Fibroblast of gingiva (primary cell): ENCODE data around the gene RREB1.

Source experiments
- DNase-seq: peaks from one replicate; pipeline ENCODE4 v3.0.0-alpha.2; 2011; ENCODE audit warnings: low read depth

The RREB1 gene

GRCh38 chr6:7296602-7297001 lies 188.8 kb downstream of the RREB1 start:
- no peak for DNase-seq

DNA sequence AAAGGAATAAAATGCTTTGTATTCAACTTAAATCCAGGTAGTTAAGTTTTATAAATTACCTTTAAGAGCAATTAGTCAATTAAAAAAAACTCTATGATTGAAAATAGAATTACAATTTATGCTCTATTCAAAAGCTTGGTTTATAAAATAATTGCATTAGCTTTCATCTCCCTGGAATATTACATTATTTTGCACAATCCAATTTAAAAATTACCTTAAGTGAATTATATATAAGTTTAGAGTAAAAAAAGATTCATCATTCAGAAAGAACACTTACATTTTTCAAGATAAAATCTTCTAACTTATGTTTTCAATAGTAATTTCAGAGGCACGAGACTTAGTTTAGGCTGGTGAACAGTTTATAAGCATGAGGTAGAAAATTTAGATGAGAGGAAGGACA lies 190.4 kb downstream of the RREB1 start:
- no peak for DNase-seq

DNA sequence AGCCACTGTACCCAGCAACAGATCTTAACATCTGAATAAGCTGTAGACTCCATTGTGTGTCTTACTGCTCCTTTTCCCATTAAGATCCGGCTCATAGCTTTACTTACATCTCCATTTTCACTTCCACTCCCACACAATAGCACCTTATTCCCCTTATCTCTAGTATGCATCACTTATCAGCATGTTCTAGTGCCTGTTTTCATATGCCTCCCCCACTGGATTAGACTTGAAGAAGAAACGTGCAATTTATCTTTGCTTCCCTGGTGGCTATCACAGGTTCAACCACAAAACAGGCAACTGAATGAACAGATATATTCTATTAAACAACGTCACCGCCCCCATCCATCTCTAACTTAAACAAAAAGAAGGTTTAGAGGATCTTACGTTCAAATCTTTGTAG lies 193.2 kb downstream of the RREB1 start:
- DNase-seq: no peak
